Endometrial microvascular endothelial cells (primary cell): ENCODE data around the gene MSANTD1. TPM values are rescaled to one million over a fixed set of nuclear protein-coding genes. Genes with fewer than 3 reads are reported as not detected.

Source experiments
- total RNA-seq: library from RNA; depleted of rRNA; stranded (reverse); fragments of >200 nt; gene quantifications from one replicate; pipeline ENCODE4 v1.2.3, GENCODE V29; 2015; ENCODE audit errors: inconsistent ontology term

MSANTD1 gene
- total RNA-seq, 1 donor from 2014 or later, result not detected

Other genes starting within 250 kb of the MSANTD1 start
- not detected for gene HTT-AS, start 174.6 kb upstream of the MSANTD1 start, total RNA-seq
- 36.3 TPM for gene HTT, start 174.5 kb upstream of the MSANTD1 start, total RNA-seq
- gene RGS12, start 43.9 kb downstream of the MSANTD1 start, total RNA-seq, result 38.2 TPM
- gene HGFAC, start 192.8 kb downstream of the MSANTD1 start, total RNA-seq, result not detected
- not detected for gene DOK7, start 214.1 kb downstream of the MSANTD1 start, total RNA-seq